WTC11 (cell line): Measurements from ENCODE around the gene LAS1L. TPM values are rescaled to one million over a fixed set of nuclear protein-coding genes. Genes with fewer than 3 reads are reported as not detected.

ENCODE experiments used
- ATAC-seq: fragments of 200-7000 bp; cut with Tn5 transposase; 2 replicates; pipeline ENCODE4 v1.10.0; 2021; ENCODE audit warnings: mild to moderate bottlenecking, moderate library complexity
- CTCF ChIA-PET: fragments of 300-600 bp; sonication (Branson Sonifier 250); formaldehyde crosslinking; loops from one replicate; lab custom pipeline; 2021; ENCODE audit warnings: antibody characterized with exemption; lab: Charles Lee
- POLR2A ChIA-PET: fragments of 350-600 bp; sonication (Branson Sonifier 250); formaldehyde crosslinking; loops from one replicate; lab custom pipeline; 2021; ENCODE audit warnings: antibody characterized with exemption; lab: Charles Lee
- DNase-seq: peaks from one replicate; pipeline ENCODE4 v3.0.0; 2021; ENCODE audit warnings: low spot score
- H3K27ac Mint-ChIP-seq: 2 replicates; pipeline ENCODE4 v1.8.0; 2021; ENCODE audit warnings: mixed read lengths
- H3K27me3 Mint-ChIP-seq: 2 replicates; pipeline ENCODE4 v1.8.0; 2021; ENCODE audit warnings: low read depth, mild to moderate bottlenecking, moderate library complexity, mixed read lengths
- H3K36me3 Mint-ChIP-seq: 2 replicates; pipeline ENCODE4 v1.8.0; 2021; ENCODE audit warnings: mixed read lengths
- H3K4me1 Mint-ChIP-seq: 2 replicates; pipeline ENCODE4 v1.8.0; 2022; ENCODE audit warnings: mixed read lengths
- H3K4me3 Mint-ChIP-seq: 2 replicates; pipeline ENCODE4 v1.8.0; 2021; ENCODE audit warnings: mild to moderate bottlenecking, moderate library complexity, mixed read lengths
- H3K9me3 Mint-ChIP-seq: 2 replicates; pipeline ENCODE4 v1.8.0; 2021; ENCODE audit warnings: mixed read lengths
- CREM ChIP-seq: sonication (generic); formaldehyde crosslinking; IDR thresholded peaks from 2 replicates; pipeline ENCODE4 v1.8.1; 2022; ENCODE audit warnings: mild to moderate bottlenecking, missing genetic modification reagents, moderate library complexity
- JUN ChIP-seq: sonication (generic); formaldehyde crosslinking; IDR thresholded peaks from 2 replicates; pipeline ENCODE4 v1.8.0; 2023; ENCODE audit warnings: mild to moderate bottlenecking, missing genetic modification reagents
- NFE2L1 ChIP-seq: sonication (generic); formaldehyde crosslinking; IDR thresholded peaks from 2 replicates; pipeline ENCODE4 v1.8.1; 2023; ENCODE audit warnings: missing genetic modification reagents
- NR2C2 ChIP-seq: sonication (generic); formaldehyde crosslinking; IDR thresholded peaks from 2 replicates; pipeline ENCODE4 v1.8.0; 2022; ENCODE audit warnings: mild to moderate bottlenecking, missing genetic modification reagents
- SMAD4 ChIP-seq: sonication (generic); formaldehyde crosslinking; IDR thresholded peaks from 2 replicates; pipeline ENCODE4 v1.8.0; 2022; ENCODE audit warnings: mild to moderate bottlenecking, missing genetic modification reagents
- TEAD1 ChIP-seq: sonication (generic); formaldehyde crosslinking; IDR thresholded peaks from 2 replicates; pipeline ENCODE4 v1.8.0; 2022; ENCODE audit warnings: mild to moderate bottlenecking, missing genetic modification reagents
- TP53 ChIP-seq: sonication (generic); formaldehyde crosslinking; IDR thresholded peaks from 2 replicates; pipeline ENCODE4 v1.8.1; 2023; ENCODE audit warnings: mild to moderate bottlenecking, missing genetic modification reagents
- ZNF219 ChIP-seq: sonication (generic); formaldehyde crosslinking; IDR thresholded peaks from 2 replicates; pipeline ENCODE4 v1.8.0; 2023; ENCODE audit warnings: missing genetic modification reagents, mild to moderate bottlenecking, borderline replicate concordance
- ZNF317 ChIP-seq: sonication (generic); formaldehyde crosslinking; IDR thresholded peaks from 2 replicates; pipeline ENCODE4 v1.8.1; 2023; ENCODE audit warnings: low read depth, mild to moderate bottlenecking, moderate library complexity, missing genetic modification reagents, borderline replicate concordance
- ZNF396 ChIP-seq: fragments of 250-450 bp; sonication (Bioruptor Pico); IDR thresholded peaks from 2 replicates; pipeline ENCODE4 v1.8.0; 2021; ENCODE audit warnings: mild to moderate bottlenecking, moderate library complexity, borderline replicate concordance
- ZNF416 ChIP-seq: fragments of 250-450 bp; sonication (Bioruptor Pico); IDR thresholded peaks from 2 replicates; pipeline ENCODE4 v1.9.0; 2021; ENCODE audit warnings: mild to moderate bottlenecking, inconsistent platforms
- total RNA-seq: library from RNA; stranded (reverse); gene quantifications from 3 replicates; pipeline ENCODE4 v1.2.3, GENCODE V29; 2021
- TF ChIP-seq, protein P1 (sequence below): fragments of 250-450 bp; sonication (Bioruptor Pico); IDR thresholded peaks from 2 replicates; pipeline ENCODE4 v1.9.0; 2021; ENCODE audit warnings: mild to moderate bottlenecking
- TF ChIP-seq, protein P2 (sequence below): sonication (generic); formaldehyde crosslinking; IDR thresholded peaks from 2 replicates; pipeline ENCODE4 v1.8.1; 2022; ENCODE audit warnings: low read depth, missing genetic modification reagents, borderline replicate concordance
- TF ChIP-seq, protein P3 (sequence below): sonication (generic); formaldehyde crosslinking; IDR thresholded peaks from 2 replicates; pipeline ENCODE4 v1.8.1; 2023; ENCODE audit warnings: mild to moderate bottlenecking, missing genetic modification reagents
- TF ChIP-seq, protein P4 (sequence below): sonication (generic); formaldehyde crosslinking; IDR thresholded peaks from 2 replicates; pipeline ENCODE4 v1.8.1; 2022; ENCODE audit warnings: low read depth, mild to moderate bottlenecking, moderate library complexity, missing genetic modification reagents, borderline replicate concordance
- TF ChIP-seq, protein P5 (sequence below): fragments of 250-450 bp; sonication (Bioruptor Pico); IDR thresholded peaks from 2 replicates; pipeline ENCODE4 v2.1.2; 2022; ENCODE audit warnings: mild to moderate bottlenecking, moderate library complexity
- TF ChIP-seq, protein P6 (sequence below): sonication (generic); formaldehyde crosslinking; IDR thresholded peaks from 2 replicates; pipeline ENCODE4 v1.8.0; 2022; ENCODE audit warnings: mild to moderate bottlenecking, missing genetic modification reagents
- TF ChIP-seq, protein P7 (sequence below): sonication (generic); formaldehyde crosslinking; conservative IDR thresholded peaks from 2 replicates; pipeline ENCODE4 v1.8.1; 2022; ENCODE audit warnings: mild to moderate bottlenecking, missing genetic modification reagents
- TF ChIP-seq, protein P8 (sequence below): sonication (generic); formaldehyde crosslinking; IDR thresholded peaks from 2 replicates; pipeline ENCODE4 v1.8.1; 2022; ENCODE audit warnings: missing genetic modification reagents, borderline replicate concordance
- TF ChIP-seq, protein P9 (sequence below): fragments of 250-450 bp; sonication (Bioruptor Pico); IDR thresholded peaks from 2 replicates; pipeline ENCODE4 v1.9.0; 2021; ENCODE audit warnings: mild to moderate bottlenecking, borderline replicate concordance

The LAS1L gene
- total RNA-seq, 1 experiment from 2014 or later: 65.1 TPM

DNA sequence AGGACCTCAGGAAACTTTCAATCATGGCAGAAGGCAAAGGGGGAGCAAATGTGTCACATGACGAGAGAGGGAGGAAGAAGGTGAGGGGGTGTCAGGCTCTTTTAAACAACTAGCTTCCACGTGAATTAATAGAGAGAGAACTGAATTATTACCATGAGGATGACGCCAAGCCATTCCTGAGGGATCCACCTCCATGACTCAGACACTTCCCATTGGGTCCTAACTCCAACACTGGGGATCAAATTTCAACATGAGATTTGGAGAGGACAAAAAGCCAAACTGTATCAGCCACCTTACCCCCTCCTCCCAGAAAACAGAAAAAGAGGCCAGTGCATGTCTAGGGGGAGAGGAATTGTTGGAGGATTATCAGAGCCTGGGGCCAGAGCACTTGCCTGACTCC is 40.4 kb upstream of the LAS1L start (continued):
- TF ChIP-seq, protein P1, sequence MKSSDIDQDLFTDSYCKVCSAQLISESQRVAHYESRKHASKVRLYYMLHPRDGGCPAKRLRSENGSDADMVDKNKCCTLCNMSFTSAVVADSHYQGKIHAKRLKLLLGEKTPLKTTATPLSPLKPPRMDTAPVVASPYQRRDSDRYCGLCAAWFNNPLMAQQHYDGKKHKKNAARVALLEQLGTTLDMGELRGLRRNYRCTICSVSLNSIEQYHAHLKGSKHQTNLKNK (CRISPR knock-in tag): no peak
- TF ChIP-seq, protein P2, sequence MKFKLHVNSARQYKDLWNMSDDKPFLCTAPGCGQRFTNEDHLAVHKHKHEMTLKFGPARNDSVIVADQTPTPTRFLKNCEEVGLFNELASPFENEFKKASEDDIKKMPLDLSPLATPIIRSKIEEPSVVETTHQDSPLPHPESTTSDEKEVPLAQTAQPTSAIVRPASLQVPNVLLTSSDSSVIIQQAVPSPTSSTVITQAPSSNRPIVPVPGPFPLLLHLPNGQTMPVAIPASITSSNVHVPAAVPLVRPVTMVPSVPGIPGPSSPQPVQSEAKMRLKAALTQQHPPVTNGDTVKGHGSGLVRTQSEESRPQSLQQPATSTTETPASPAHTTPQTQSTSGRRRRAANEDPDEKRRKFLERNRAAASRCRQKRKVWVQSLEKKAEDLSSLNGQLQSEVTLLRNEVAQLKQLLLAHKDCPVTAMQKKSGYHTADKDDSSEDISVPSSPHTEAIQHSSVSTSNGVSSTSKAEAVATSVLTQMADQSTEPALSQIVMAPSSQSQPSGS: no peak
- TF ChIP-seq, protein P3, sequence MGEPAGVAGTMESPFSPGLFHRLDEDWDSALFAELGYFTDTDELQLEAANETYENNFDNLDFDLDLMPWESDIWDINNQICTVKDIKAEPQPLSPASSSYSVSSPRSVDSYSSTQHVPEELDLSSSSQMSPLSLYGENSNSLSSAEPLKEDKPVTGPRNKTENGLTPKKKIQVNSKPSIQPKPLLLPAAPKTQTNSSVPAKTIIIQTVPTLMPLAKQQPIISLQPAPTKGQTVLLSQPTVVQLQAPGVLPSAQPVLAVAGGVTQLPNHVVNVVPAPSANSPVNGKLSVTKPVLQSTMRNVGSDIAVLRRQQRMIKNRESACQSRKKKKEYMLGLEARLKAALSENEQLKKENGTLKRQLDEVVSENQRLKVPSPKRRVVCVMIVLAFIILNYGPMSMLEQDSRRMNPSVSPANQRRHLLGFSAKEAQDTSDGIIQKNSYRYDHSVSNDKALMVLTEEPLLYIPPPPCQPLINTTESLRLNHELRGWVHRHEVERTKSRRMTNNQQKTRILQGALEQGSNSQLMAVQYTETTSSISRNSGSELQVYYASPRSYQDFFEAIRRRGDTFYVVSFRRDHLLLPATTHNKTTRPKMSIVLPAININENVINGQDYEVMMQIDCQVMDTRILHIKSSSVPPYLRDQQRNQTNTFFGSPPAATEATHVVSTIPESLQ (CRISPR knock-in tag): no peak
- TF ChIP-seq ZNF416: no peak
- TF ChIP-seq ZNF317 (CRISPR knock-in tag): no peak

DNA sequence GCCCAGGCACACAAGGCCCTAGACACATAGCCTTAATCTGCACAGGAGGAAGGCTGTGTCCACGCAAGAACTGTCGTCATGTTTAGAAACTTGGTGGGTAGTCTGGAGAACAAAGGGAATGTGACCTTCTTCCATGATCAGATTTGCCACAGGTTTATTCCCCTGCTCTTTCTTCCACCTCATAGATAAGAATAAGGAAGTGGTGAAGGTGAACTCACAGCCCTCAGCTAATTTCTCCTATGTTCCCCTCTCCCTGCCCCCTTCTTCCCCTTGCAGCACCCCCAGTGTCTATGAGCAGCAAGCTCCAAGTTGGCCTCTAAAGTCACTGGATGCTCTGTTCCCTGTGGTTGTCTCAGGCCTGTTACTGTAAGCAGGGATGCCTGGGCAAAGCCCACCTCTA is 39.8 kb upstream of the LAS1L start:
- TF ChIP-seq, protein P4, sequence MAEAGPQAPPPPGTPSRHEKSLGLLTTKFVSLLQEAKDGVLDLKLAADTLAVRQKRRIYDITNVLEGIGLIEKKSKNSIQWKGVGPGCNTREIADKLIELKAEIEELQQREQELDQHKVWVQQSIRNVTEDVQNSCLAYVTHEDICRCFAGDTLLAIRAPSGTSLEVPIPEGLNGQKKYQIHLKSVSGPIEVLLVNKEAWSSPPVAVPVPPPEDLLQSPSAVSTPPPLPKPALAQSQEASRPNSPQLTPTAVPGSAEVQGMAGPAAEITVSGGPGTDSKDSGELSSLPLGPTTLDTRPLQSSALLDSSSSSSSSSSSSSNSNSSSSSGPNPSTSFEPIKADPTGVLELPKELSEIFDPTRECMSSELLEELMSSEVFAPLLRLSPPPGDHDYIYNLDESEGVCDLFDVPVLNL: no peak
- TF ChIP-seq ZNF219 (CRISPR knock-in tag) (no peak), SMAD4 (no peak), TEAD1 (CRISPR knock-in tag) (no peak), JUN (CRISPR knock-in tag) (no peak), TP53 (CRISPR knock-in tag) (no peak), ZNF396 (CRISPR knock-in tag) (no peak), CREM (CRISPR knock-in tag) (no peak), NR2C2 (CRISPR knock-in tag) (no peak), NFE2L1 (CRISPR knock-in tag) (no peak)
- TF ChIP-seq, protein P5, sequence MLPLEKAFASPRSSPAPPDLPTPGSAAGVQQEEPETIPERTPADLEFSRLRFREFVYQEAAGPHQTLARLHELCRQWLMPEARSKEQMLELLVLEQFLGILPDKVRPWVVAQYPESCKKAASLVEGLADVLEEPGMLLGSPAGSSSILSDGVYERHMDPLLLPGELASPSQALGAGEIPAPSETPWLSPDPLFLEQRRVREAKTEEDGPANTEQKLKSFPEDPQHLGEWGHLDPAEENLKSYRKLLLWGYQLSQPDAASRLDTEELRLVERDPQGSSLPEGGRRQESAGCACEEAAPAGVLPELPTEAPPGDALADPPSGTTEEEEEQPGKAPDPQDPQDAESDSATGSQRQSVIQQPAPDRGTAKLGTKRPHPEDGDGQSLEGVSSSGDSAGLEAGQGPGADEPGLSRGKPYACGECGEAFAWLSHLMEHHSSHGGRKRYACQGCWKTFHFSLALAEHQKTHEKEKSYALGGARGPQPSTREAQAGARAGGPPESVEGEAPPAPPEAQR (CRISPR knock-in tag): no peak
- TF ChIP-seq, protein P6, sequence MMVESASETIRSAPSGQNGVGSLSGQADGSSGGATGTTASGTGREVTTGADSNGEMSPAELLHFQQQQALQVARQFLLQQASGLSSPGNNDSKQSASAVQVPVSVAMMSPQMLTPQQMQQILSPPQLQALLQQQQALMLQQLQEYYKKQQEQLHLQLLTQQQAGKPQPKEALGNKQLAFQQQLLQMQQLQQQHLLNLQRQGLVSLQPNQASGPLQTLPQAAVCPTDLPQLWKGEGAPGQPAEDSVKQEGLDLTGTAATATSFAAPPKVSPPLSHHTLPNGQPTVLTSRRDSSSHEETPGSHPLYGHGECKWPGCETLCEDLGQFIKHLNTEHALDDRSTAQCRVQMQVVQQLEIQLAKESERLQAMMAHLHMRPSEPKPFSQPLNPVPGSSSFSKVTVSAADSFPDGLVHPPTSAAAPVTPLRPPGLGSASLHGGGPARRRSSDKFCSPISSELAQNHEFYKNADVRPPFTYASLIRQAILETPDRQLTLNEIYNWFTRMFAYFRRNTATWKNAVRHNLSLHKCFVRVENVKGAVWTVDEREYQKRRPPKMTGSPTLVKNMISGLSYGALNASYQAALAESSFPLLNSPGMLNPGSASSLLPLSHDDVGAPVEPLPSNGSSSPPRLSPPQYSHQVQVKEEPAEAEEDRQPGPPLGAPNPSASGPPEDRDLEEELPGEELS (CRISPR knock-in tag): no peak
- TF ChIP-seq, protein P7, sequence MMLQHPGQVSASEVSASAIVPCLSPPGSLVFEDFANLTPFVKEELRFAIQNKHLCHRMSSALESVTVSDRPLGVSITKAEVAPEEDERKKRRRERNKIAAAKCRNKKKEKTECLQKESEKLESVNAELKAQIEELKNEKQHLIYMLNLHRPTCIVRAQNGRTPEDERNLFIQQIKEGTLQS (CRISPR knock-in tag): no peak
- TF ChIP-seq, protein P8, sequence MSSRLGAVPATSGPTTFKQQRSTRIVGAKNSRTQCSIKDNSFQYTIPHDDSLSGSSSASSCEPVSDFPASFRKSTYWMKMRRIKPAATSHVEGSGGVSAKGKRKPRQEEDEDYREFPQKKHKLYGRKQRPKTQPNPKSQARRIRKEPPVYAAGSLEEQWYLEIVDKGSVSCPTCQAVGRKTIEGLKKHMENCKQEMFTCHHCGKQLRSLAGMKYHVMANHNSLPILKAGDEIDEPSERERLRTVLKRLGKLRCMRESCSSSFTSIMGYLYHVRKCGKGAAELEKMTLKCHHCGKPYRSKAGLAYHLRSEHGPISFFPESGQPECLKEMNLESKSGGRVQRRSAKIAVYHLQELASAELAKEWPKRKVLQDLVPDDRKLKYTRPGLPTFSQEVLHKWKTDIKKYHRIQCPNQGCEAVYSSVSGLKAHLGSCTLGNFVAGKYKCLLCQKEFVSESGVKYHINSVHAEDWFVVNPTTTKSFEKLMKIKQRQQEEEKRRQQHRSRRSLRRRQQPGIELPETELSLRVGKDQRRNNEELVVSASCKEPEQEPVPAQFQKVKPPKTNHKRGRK (CRISPR knock-in tag): no peak
- TF ChIP-seq, protein P9, sequence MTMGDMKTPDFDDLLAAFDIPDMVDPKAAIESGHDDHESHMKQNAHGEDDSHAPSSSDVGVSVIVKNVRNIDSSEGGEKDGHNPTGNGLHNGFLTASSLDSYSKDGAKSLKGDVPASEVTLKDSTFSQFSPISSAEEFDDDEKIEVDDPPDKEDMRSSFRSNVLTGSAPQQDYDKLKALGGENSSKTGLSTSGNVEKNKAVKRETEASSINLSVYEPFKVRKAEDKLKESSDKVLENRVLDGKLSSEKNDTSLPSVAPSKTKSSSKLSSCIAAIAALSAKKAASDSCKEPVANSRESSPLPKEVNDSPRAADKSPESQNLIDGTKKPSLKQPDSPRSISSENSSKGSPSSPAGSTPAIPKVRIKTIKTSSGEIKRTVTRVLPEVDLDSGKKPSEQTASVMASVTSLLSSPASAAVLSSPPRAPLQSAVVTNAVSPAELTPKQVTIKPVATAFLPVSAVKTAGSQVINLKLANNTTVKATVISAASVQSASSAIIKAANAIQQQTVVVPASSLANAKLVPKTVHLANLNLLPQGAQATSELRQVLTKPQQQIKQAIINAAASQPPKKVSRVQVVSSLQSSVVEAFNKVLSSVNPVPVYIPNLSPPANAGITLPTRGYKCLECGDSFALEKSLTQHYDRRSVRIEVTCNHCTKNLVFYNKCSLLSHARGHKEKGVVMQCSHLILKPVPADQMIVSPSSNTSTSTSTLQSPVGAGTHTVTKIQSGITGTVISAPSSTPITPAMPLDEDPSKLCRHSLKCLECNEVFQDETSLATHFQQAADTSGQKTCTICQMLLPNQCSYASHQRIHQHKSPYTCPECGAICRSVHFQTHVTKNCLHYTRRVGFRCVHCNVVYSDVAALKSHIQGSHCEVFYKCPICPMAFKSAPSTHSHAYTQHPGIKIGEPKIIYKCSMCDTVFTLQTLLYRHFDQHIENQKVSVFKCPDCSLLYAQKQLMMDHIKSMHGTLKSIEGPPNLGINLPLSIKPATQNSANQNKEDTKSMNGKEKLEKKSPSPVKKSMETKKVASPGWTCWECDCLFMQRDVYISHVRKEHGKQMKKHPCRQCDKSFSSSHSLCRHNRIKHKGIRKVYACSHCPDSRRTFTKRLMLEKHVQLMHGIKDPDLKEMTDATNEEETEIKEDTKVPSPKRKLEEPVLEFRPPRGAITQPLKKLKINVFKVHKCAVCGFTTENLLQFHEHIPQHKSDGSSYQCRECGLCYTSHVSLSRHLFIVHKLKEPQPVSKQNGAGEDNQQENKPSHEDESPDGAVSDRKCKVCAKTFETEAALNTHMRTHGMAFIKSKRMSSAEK (CRISPR knock-in tag): no peak
- CTCF ChIA-PET: no interaction called here
- H3K9me3 Mint-ChIP-seq: peaks cover 3% of the 10 kb centered on the region; the same call in 1 of the 2 replicates

More for the DNA sequence above, 39.8 kb upstream of the LAS1L start:
- H3K4me3 Mint-ChIP-seq: no peak overlapping the region
- H3K27ac Mint-ChIP-seq: no peak overlapping the region
- no peaks in the 10 kb centered on the region for H3K27me3 Mint-ChIP-seq
- 0 out of 2 replicates have a peak, but pooled peaks cover 4% of the 10 kb centered on the region for H3K4me1 Mint-ChIP-seq
- DNase-seq: no peak
- POLR2A ChIA-PET: no interaction called here
- no peak for ATAC-seq
- H3K36me3 Mint-ChIP-seq: no peaks in the 10 kb centered on the region
